ENCODE data around the gene SORBS1.

- TF ChIP-seq EZH2phosphoT487 (IDR thresholded peaks at IDR 0.05; ENCODE audit: insufficient read depth, low read depth) (no peak), EZH2 (IDR thresholded peaks at IDR 0.05; ENCODE audit: insufficient read depth, poor library complexity, severe bottlenecking) (no peak)
Observed at GRCh38 chr10:95286707-95287106, 274.5 kb downstream of the SORBS1 start.

All from GM23248 (cell line).